Osteoblast (primary cell): ENCODE data around the gene MATR3. TPM values are rescaled to one million over a fixed set of nuclear protein-coding genes. Genes with fewer than 3 reads are reported as not detected.

Source experiments
- DNase-seq: peaks from one replicate; pipeline ENCODE4 v3.0.0; 2011; ENCODE audit warnings: low spot score, mixed read lengths; ENCODE audit not compliant: insufficient read length; ENCODE audit errors: missing footprints
- H2AFZ ChIP-seq: 2 replicates; pipeline ENCODE4 v1.6.0; 2011; ENCODE audit warnings: mild to moderate bottlenecking, low read length
- H3K27ac ChIP-seq: 2 replicates; pipeline ENCODE4 v1.5.1; 2011; ENCODE audit warnings: mild to moderate bottlenecking, low read depth, low read length, moderate library complexity
- H3K27me3 ChIP-seq: 2 replicates; pipeline ENCODE4 v1.6.0; 2012; ENCODE audit warnings: mild to moderate bottlenecking, control low read depth, inconsistent platforms, low read length, moderate library complexity; ENCODE audit not compliant: insufficient read depth
- H3K36me3 ChIP-seq: 2 replicates; pipeline ENCODE4 v1.5.1; 2011; ENCODE audit warnings: mild to moderate bottlenecking, low read length, control low read depth, moderate library complexity; ENCODE audit not compliant: insufficient read depth
- H3K4me1 ChIP-seq: 2 replicates; pipeline ENCODE4 v1.5.1; 2011; ENCODE audit warnings: mild to moderate bottlenecking, low read length, control low read depth, moderate library complexity; ENCODE audit not compliant: insufficient read depth
- H3K4me2 ChIP-seq: 2 replicates; pipeline ENCODE4 v1.6.0; 2011; ENCODE audit warnings: mild to moderate bottlenecking, low read length; ENCODE audit not compliant: insufficient read depth
- H3K4me3 ChIP-seq: fragments of 200-600 bp; sonication (generic); 3 replicates; pipeline ENCODE4 v1.5.1; 2012; ENCODE audit warnings: mild to moderate bottlenecking, low read length, inconsistent platforms; ENCODE audit not compliant: insufficient read depth
- H3K79me2 ChIP-seq: 2 replicates; pipeline ENCODE4 v1.6.0; 2012; ENCODE audit warnings: mild to moderate bottlenecking, low read length, control low read depth, inconsistent platforms; ENCODE audit not compliant: insufficient read depth
- H3K9me3 ChIP-seq: 2 replicates; pipeline ENCODE4 v1.5.1; 2011; ENCODE audit warnings: low read depth, low read length, control low read depth
- H4K20me1 ChIP-seq: 2 replicates; pipeline ENCODE4 v1.6.0; 2012; ENCODE audit warnings: mild to moderate bottlenecking, low read length, control low read depth; ENCODE audit not compliant: insufficient read depth
- CTCF ChIP-seq: IDR thresholded peaks from 2 replicates; pipeline ENCODE4 v1.5.1; 2011; ENCODE audit warnings: mild to moderate bottlenecking, low read depth, low read length, moderate library complexity; ENCODE audit errors: extremely low read depth
- total RNA-seq: library from RNA; depleted of rRNA; stranded (reverse); fragments of >200 nt; gene quantifications from 2 replicates; pipeline ENCODE4 v1.2.3, GENCODE V29; 2012

The MATR3 gene
- total RNA-seq, 1 donor, result 284 TPM

- Histone ChIP-seq H3K4me2 (no peak overlapping the region), H3K4me1 (peaks cover under 1% of the 10 kb centered on the region), H4K20me1 (no peaks in the 10 kb centered on the region), H3K36me3 (peaks cover 26% of the 10 kb centered on the region), H3K9me3 (no peaks in the 10 kb centered on the region), H2AFZ (no peak overlapping the region), H3K79me2 (peaks cover under 1% of the 10 kb centered on the region), H3K4me3 (no peak overlapping the region), H3K27me3 (no peaks in the 10 kb centered on the region), H3K27ac (no peak overlapping the region)
- peak; percentile 17 for TF ChIP-seq CTCF
- DNase-seq, result no peak
Observed at GRCh38 chr5:139287890-139288635, 5.5 kb upstream of the MATR3 start.

GRCh38 chr5:139291051-139291450 lies 2.5 kb upstream of the MATR3 start:
- H3K27ac ChIP-seq, result no peak overlapping the region
- H3K79me2 ChIP-seq, result peaks cover 28% of the 10 kb centered on the region
- TF ChIP-seq CTCF, result no peak
- no peaks in the 10 kb centered on the region for H3K27me3 ChIP-seq
- H3K4me3 ChIP-seq, result no peak overlapping the region
- DNase-seq, result peak; percentile 19
- no peak overlapping the region for H2AFZ ChIP-seq
- no peaks in the 10 kb centered on the region for H3K9me3 ChIP-seq
- no peaks in the 10 kb centered on the region for H3K36me3 ChIP-seq
- peaks cover 18% of the 10 kb centered on the region for H4K20me1 ChIP-seq
- no peak overlapping the region for H3K4me2 ChIP-seq
- H3K4me1 ChIP-seq, result peaks cover 10% of the 10 kb centered on the region

GRCh38 chr5:139293202-139293506 lies 386 bp upstream of the MATR3 start:
- Histone ChIP-seq H2AFZ (peak overlapping the region; percentile 94), H3K36me3 (no peaks in the 10 kb centered on the region), H4K20me1 (peaks cover 39% of the 10 kb centered on the region), H3K9me3 (no peaks in the 10 kb centered on the region), H3K79me2 (peaks cover 49% of the 10 kb centered on the region), H3K27me3 (no peaks in the 10 kb centered on the region), H3K4me2 (peak overlapping the region; percentile 83), H3K4me3 (peak overlapping the region; percentile 95), H3K27ac (peak overlapping the region; percentile 98), H3K4me1 (peaks cover 13% of the 10 kb centered on the region)
- DNase-seq, result no peak
- no peak for TF ChIP-seq CTCF

- Histone ChIP-seq H3K27me3 (no peaks in the 10 kb centered on the region), H3K36me3 (no peaks in the 10 kb centered on the region), H3K4me2 (peak overlapping the region; percentile 74), H3K4me3 (peak overlapping the region; percentile 95), H3K9me3 (no peaks in the 10 kb centered on the region), H2AFZ (peak overlapping the region; percentile 83), H3K27ac (peak overlapping the region; percentile 98), H4K20me1 (peaks cover 53% of the 10 kb centered on the region), H3K79me2 (peaks cover 63% of the 10 kb centered on the region), H3K4me1 (peaks cover 16% of the 10 kb centered on the region)
- TF ChIP-seq CTCF, result peak; percentile 43
- DNase-seq, result peak; percentile 53
Observed at GRCh38 chr5:139294374-139295165, 1.0 kb downstream of the MATR3 start.
